D341Med (cell line): ENCODE measurements around the gene SLC4A5.
"Not testable (repeated sequence)": the region's sequence is repeated elsewhere in the genome, so short reads cannot be mapped to it uniquely, and the experiment has no call there.

Source experiments
- DNase-seq: peaks from one replicate; pipeline ENCODE4 v3.0.0; 2012; ENCODE audit warnings: low spot score

Gene SLC4A5

DNA sequence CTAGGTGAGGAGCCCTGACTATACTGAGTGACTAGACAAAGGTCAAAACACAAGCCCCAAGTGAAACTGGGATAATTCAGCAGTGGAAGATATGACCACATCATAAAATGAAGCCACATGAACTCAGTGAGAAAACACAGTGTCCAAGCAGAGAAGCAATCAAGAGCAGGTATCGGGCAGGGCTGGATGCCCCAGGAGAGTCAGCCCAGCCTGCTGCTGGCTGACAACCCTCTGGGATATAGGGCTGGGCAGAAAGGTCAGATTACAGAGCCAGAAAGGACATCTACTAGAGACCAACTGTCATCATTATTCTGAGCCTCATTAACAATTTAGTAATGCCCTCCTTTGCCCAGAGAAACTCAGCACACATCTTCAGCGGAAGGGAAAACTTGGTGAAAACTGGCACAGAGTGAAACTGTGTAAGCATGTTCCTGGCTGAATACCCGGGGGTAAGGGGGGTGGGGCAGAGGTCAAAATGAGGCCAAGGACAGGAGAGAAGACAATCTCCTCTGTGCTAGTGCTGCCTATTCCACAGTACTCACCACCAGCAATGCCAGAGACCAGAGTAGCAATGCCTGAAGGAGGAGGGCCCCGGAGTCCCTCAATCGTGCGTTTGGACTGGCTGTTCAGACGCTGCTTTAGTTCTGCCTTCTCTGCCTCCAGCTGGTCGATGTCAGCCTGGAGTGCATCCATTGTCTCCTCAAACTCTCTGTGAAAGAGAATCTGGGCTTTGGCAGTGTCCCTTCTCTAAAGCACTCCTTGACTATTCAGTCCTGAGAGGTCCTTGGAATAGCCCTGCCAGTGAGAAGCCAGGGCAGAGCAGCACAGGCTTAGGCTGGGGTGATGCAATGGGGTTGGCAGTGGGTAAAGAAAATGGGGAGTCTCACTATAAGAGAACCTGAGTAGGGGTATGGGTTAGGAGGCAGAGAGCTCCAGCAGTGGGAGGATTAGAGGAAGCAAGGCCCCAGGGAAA, 21.6 kb upstream of the SLC4A5 start:
- DNase-seq: no peak

DNA sequence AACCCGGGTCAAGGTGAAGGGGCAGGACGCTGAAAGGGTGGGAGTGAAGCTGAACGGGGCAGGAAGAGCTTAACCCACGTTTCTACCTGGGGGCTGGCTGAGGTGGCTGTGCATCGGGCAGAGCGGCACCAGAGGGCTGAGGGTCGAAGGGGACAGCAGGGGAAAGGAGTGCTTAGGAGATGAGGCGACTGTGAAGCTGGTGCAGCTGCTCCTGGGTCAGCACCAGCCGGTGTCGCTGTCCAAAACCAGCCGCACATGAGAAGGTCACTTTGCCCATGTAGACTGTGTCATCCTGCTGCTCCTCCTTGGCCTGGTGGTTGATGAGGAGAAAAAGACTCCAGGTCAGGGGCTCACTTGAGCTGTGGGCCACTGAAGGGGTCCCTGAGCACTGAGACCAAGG, 18.1 kb upstream of the SLC4A5 start:
- no peak for DNase-seq

DNA sequence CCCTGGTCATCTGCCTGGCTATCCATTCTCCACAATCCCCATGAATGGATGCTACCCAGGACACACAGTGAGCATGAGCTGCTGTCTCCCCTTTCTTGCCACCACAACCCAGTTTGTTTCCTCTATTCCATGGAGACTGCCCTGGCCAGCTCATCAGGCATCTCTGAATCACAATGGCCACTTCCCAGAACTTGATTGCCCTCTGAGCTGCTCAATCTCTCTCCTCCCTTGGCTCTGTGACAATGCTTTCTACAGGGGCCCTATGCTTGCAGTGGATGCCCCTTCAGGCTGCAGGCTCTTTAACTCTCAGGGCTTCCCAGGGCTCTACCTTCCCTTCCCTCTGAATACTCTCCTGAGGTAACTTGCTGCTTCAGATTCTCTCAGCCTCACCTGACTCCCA, 14.4 kb upstream of the SLC4A5 start:
- no peak for DNase-seq

DNA sequence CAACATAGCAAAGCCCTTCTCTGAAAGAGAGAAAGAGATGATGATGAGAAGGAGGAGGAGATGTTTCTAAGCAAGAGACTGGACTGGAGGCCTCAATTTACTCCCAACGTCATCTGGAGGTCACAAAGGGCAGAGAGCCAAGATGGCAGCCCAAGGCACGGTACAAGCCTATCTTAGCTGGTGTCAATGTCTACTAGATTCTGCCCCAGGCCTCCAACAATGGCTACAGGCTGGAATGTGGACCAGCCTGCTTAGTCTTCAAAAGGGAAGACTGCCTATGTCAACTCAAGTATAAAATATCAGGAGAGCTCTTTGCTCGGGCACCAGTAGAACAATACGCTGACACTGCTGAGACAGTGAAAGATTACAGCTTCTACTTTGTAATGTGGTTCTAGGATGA, 6.7 kb upstream of the SLC4A5 start:
- DNase-seq: no peak

DNA sequence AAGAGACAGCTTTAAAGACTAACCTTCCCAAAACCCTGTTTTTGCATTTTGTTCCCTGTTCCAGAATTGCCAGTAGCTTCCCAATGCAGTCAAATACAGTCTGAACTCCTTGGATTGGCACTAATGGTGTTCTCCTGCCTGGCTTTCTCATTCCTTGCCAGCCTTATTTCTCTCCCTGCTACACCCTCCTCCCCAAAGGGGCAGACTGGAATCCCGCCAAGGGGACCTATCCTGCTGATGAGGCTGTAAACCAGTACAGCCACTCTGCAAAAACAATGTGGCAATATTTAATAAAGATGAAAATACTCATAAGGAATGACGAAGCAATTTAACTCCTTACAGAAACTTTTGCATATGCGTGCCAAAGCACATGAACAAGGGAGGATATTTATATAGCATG, 4.5 kb upstream of the SLC4A5 start:
- no peak for DNase-seq

DNA sequence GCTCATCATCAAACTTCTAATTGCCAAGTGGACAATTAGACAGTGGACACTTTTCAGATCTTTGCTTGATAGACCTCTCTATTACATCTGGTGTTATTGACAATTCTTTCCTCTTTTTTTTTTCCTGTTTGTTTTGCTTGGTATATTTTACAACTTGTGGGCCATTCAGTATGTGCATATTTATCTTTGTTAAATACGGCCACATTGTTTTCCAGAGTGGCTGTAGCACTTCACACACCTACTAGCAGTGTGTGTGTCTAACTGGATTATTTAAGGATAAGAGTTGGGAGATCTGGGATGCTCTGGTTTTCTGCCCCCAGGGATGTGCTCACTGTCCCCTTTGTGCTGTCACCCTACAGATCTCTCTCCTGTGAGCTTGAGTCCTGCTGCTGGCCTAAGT, 4.1 kb upstream of the SLC4A5 start:
- no peak for DNase-seq

DNA sequence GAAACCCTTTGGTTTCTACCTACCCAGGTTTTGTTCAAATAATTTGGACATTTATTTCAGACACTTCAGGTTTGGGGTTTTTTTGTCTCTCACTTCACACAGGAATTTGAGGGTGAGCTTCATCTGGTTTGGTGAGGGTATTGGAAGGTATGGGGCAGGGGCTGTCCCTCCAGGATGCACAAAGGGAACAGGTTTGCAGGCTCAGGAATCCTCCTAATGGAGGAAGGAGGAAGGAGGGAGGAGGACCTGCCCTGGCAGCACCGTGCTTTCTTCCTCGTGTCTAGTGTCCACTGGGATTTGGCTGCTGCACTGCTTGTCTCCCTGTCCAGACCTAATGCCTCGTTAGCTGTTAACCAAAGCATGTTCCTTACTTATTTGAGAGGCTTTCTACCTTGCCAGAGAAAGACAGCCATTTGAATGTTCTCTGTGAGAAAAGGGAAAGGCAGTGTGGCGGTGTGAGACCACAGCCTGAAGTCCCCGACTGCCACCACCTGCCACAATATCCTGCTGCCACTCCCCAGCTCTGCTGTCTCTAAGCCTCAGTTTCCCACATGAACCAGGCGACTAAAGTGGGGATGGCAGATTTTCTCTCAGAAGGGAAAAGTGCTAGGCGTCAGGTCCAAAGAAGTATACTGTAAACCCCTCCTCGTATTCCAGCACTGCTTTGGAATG, 2.2 kb upstream of the SLC4A5 start:
- no peak for DNase-seq

DNA sequence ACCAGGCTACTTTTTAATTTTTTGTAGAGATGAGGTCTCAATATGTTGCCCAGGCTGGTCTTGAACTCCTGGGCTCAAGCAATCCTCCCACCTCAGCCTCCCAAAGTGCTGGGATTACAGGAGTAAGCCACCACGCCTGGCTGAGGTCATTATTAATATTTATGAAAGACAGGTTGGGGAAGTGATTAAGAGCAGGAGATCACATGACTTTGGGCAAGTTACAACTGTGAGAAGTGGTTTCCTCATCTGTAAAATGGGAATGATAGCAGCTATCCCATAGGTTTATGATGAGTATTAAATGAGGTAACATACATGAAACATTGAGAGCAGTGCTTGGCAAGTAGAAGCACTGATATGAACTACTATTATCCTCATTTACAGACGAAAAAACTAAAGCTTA, 7.0 kb downstream of the SLC4A5 start:
- not testable (repeated sequence) for DNase-seq

DNA sequence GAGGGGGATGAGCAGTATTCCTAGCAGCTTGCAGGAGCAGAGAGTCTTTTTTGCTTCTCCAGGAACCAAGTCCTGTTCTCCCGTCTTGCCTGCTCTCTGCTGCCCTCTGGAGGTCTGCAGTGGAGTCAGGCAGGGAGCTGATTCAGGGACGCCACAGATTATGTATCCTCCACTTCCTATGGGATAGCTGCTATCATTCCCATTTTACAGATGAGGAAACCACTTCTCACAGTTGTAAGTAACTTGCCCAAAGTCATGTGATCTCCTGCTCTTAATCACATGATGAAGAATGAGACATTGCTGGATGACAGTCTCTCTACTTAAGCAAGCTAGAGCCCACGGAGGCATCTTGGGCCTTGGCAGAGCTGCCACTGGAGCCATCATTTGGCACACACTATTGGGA, 8.3 kb downstream of the SLC4A5 start:
- DNase-seq: peak; percentile 84

DNA sequence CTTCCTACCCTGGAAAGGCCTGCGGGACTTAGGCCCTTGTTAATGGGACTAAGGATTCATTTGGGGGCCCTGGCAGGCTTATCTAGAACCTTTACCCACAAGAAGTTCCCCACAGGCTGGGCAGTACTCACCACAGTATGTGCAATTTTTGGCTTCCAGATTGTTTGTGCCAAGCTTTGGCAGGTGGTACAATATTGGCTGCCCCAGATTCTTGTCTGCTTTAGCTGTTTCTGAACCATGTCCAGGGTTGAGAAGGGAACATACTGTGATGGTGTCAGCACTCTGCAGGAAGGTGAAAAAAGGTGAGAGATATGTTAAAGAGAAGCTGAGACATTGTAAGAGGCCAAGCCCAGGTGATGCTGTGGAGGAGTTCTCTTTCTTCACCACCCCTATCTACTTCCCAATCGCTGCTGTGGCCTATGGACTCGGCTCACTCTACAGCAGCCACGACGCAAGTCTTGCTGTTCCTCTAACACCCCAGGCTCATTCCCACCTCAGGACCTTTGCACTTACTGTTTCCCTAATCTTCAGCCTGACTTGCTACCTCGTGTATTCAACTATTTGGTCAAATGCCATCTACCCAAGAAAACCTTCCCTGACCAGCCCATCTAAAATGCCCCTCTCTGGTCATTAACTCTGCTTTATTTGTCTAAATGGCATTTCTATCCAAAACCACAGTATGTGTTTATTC, 9.2 kb downstream of the SLC4A5 start:
- DNase-seq: no peak

DNA sequence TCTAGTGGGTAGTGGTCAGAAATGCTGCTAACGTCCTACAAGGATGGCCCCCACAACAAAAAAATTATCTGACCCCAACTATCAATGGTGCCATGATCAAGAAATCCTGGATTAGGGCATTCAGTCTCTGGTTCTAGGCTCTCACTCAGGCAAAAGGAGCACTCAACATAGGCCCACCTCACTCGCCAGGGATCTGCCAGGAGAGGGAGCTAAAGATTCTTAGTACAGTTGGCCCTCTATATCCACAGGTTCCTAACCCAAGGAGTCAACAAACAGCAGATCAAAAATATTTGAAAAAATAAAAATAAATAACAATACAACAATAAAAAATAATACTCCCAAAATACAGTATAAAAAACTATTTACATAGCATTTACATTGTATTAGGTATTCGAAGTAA, 10.0 kb downstream of the SLC4A5 start:
- peak; percentile 62 for DNase-seq

DNA sequence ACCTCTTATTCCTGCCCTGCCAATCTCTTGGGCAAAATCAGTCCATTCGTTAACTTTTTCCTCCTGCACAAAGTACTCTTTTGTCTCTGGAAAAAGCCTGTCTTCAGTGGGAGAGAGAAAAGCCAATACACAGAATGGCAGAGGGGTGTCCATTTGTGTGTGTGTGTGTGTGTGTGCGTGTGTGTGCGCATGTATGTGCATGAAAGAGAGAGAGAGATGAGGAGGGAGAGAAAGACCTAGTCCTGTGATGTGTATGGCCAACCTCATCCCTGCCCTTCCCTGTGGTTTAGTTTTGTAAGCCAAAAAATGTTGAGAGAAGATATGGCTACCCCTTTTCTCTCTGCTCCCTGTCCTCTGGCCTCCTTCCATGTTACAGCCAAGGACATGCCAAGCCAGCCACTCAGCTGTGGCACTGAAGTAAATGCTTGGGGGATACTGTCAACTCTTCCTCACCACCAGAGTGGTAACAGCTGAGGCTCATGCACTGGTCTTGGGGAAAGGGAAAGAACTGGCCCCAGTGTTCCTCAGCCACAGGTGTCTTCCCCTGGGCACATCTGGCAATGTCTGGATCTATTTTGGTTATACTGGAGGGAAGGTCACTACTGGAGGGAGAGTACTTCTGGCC, 10.6 kb downstream of the SLC4A5 start:
- DNase-seq: no peak

DNA sequence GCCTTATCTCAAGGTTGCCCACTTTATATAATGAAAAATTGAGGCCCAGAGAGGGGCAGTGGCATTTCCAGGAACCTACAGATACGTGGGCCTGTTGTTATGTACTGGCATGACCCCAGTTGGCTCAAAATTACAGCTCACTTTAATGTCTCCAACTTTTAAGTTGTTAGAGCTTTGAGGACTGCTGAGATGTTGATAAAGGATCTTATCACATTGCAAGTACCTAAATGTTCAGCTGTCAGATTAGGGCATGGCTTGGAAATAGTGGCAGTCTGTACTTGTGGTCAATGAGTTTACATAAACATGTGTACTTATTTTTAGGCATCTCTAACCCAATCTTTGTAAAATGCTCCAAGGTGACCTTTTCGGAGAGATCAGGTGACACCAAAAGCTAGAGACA, 14.6 kb downstream of the SLC4A5 start:
- DNase-seq: no peak

DNA sequence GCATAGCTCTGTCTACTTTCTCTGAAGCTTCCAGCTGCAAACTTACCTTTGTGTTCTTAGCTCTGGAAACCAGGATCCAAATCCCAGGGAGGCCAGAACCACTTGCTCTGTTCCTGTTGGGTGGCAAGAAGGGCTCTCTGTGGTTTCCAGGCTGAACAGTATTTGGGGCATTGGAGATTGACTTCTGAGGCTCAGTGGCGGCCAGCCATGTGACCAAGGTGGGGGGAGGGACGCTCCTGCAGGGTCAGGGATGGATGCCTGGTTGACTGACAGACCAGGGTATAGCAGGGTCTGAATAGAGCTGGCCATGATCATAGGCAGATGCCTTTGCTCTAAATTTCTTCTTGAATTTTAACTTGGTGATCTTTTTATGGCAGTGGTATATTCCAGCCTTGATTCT, 15.1 kb downstream of the SLC4A5 start:
- DNase-seq: no peak

DNA sequence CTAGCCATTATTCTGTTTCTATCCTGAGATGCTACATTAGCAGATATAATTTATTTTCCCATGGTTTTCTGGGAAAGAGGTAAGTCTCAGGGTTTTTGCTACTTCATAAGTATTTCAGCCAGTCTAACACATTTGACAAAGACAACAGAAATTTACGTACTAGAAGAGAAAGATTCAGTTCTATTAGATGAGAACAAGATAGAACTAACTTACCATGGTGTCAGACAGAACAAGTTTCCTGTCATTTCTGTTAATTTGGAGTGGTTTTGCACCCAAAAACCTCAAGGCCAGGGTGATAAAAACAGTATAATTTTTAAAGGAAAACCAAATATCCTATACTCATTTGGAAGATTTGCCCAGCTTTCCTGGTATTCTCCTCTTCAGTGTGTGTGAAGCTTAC, 15.6 kb downstream of the SLC4A5 start:
- no peak for DNase-seq

DNA sequence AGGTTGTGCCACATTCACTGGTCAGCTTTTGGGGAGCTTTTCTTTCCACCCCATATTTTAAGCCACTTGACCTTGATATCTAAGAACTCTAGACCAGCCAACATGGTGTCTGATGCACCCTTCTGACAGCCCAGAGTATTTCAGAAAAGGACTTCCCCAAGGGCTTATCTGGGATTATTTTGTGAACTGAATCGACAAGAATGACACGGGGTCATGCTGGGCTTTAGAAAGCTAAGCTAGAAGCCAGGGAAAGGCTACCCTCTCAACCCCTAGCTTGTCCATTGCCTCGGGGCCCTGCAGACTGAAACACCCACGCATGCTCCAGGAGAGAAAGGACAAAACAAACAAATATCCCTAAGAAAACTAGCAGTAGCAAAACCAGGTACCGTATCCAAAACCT, 16.0 kb downstream of the SLC4A5 start:
- DNase-seq: no peak

DNA sequence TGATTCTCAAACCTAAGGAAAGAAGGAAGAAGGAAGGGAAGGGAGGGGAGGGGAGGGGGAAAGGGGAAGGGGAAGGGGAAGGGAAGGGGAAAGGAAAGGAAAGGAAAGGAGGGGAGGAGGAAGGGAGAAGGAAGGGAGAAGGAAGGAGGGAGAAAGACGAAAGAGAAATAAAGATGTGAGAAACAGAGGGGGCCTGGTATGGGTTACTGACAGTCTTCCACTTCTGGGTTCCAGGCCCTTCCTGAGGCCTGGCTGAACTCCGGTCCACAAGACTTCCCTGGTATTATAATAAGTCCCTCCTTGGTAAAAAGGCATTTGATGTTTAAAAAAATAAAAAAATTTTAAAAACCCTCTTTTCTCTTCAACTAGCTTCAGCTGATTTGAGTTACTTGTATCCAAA, 17.4 kb downstream of the SLC4A5 start:
- no peak for DNase-seq

DNA sequence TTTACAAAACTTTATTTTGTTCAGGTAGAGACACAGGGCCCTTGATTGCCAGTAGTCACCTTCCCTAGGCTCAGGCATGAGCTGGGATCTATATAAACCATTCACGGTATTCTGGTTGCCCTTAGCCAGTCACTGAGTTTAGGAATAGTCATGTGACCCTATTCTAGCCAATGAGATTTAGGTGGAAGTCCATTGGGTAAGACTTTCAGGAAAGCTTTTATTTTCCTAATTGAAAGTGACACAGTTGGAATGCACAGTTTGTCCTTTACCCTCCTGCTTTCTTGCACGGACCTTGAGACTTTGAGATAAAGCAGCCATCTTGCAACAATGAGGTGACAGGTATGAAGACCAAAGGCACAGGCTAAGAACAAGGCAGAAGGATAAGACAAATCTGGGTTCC, 21.5 kb downstream of the SLC4A5 start:
- no peak for DNase-seq

DNA sequence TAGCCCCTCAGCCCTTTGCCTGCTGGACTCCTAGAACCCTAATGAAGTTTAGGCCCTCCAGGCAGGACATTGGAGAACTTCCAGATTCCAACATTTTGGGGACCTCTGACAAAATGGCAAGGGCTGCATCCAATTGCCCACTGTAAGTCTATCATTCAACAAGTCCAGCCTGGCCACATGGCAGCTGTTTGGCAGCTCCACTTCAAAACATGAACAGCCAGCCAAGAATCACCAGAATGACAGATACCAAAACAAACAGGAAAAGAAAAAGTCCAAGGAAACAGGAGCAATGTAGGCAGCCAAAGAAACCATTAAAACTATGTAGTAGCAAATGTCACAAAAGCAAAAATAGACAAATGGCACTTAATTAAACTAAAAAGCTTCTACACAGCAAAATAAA, 25.5 kb downstream of the SLC4A5 start:
- DNase-seq: no peak

DNA sequence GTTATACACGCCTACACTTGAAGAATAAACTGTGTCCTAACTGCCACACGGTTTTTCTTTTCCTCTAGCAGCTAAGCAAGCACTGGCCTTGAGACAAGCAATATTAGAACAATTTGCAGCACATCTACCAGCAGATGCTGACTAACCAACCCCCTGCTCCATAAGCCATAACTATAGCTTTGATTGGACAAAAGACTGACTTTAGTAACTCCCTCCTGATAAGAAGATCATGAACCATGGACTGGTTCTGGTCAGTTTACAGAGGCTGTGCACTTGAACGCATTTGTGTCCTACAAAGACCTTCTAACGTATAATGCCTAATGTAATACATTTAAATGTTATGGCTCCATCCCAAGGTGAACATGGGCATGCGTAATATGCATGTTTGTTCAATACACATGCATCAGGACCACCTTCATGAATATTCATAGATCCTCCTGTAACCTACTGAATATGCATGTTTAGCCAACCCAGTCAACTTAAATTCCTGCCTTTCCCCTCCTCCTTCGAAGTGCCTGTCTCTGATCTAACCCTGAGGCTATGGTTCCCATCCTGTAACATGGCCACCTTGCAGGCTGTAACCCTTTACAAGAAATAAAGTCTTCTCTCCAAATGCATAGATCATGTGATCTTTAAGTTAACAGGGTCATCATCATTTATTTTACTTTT, 26.5 kb downstream of the SLC4A5 start:
- no peak for DNase-seq

DNA sequence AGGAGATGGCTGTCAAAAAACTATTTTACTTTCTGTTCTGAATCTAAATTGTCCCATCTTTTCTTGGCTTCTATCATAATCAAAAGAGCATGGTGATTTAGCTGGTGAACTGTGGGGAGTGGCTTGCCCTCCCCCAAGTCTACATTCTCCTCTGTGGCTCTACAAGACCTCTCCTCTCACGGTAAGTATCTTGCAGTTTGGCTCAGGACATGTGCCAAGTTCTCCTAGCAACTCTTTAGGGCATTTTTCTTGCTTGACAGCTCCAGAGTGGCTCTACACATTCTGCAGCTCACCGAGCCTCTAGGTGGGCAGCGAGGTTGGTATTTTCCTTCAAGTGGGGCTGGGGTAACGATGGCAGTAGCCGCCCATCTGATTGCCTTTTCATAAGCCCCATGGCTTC, 29.1 kb downstream of the SLC4A5 start:
- no peak for DNase-seq

DNA sequence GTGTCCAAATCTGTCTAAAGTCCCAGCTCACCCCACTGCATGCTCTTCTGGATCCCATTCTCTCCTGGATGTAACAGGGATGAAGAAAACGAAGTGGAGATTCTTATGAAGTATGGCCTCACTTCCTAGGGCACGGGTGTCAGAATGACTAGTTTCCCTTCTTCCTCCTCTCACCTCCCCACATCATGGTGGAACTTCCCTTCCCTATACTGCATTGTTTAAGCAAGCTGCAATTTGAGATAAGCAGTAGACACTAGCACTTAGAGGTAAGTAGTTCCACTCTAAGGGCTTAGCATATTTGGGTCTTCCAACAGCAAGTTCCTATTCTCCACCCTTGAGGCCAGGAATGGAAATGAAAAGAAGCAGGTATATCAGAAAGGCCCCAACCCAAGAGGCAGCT, 29.7 kb downstream of the SLC4A5 start:
- no peak for DNase-seq
